ENCODE results near the gene UBE2D1.
A peak's percentile ranks its signal among the peaks of the same experiment; 100 is the strongest.

Gene UBE2D1

GRCh38 chr10:58361353-58361752 lies 26.5 kb downstream of the UBE2D1 start:
- Histone ChIP-seq H3K4me1 (ENCODE audit: control insufficient read depth, insufficient read depth, low read length) (no peaks in the 10 kb centered on the region), H3K9me3 (ENCODE audit: control insufficient read depth, low read length) (no peaks in the 10 kb centered on the region), H3K36me3 (ENCODE audit: control insufficient read depth, insufficient read depth, low read length) (no peaks in the 10 kb centered on the region), H3K9ac (ENCODE audit: low read length) (no peak overlapping the region), H3K27me3 (ENCODE audit: control insufficient read depth, insufficient read depth, low read length) (no peaks in the 10 kb centered on the region), H3K4me3 (ENCODE audit: low read length) (no peak overlapping the region)

GRCh38 chr10:58362027-58362789 lies 27.4 kb downstream of the UBE2D1 start:
- H3K9me3 ChIP-seq (ENCODE audit: control insufficient read depth, low read length), result no peaks in the 10 kb centered on the region
- no peaks in the 10 kb centered on the region for H3K4me1 ChIP-seq (ENCODE audit: control insufficient read depth, insufficient read depth, low read length)
- no peaks in the 10 kb centered on the region for H3K27me3 ChIP-seq (ENCODE audit: control insufficient read depth, insufficient read depth, low read length)
- no peak overlapping the region for H3K4me3 ChIP-seq (ENCODE audit: low read length)
- H3K36me3 ChIP-seq (ENCODE audit: control insufficient read depth, insufficient read depth, low read length), result no peaks in the 10 kb centered on the region
- H3K9ac ChIP-seq (ENCODE audit: low read length), result no peak overlapping the region

- Histone ChIP-seq H3K27me3 (ENCODE audit: control insufficient read depth, insufficient read depth, low read length) (no peaks in the 10 kb centered on the region), H3K9ac (ENCODE audit: low read length) (no peak overlapping the region), H3K9me3 (ENCODE audit: control insufficient read depth, low read length) (no peaks in the 10 kb centered on the region), H3K4me1 (ENCODE audit: control insufficient read depth, insufficient read depth, low read length) (no peaks in the 10 kb centered on the region), H3K4me3 (ENCODE audit: low read length) (no peak overlapping the region), H3K36me3 (ENCODE audit: control insufficient read depth, insufficient read depth, low read length) (no peaks in the 10 kb centered on the region)
Measured at GRCh38 chr10:58367069-58367468, 32.3 kb downstream of the UBE2D1 start.

- H3K4me3 ChIP-seq (ENCODE audit: low read length), result no peak overlapping the region
Measured at GRCh38 chr10:58371473-58371872, 36.7 kb downstream of the UBE2D1 start.

DNA sequence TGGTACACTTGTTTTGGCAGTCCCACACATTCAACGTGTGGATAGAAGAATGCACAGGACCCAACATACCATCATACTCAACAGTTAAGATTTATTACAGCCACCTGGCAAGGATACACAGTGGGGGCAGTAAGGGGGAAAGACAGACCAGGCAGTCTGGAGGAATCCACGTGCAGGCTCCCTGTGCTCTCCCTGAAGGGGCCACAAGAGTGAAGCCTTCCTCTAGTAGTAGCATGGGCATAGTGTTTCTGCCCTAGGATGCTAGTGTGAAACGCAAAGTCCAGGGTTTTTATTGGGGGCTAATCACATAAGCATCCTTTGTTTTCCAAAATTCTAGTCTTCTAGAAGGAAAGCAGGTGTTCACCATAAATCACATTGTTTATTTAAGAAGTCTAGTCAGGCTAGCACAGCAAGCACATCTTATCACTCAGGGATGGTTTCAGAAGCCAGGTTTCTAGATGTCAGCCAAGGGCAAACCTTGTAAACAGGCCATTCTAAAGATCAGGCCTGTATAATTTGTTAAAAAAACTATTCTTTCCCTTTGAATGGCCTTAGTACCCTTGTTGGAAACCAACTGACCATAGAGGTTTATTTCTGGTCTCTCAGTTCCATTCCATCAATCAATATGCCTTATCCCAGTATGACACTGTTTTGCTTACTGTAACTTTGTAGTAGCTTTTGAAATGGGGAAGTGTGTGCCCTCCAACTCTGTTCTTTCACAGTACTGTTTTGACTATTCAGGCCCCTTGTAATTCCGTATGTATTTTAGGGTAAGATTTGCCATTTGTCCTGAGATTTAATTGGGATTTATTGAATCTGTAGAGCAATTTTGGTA lies 38.0 kb downstream of the UBE2D1 start:
- Histone ChIP-seq H3K4me1 (ENCODE audit: control insufficient read depth, insufficient read depth, low read length) (no peaks in the 10 kb centered on the region), H3K36me3 (ENCODE audit: control insufficient read depth, insufficient read depth, low read length) (no peaks in the 10 kb centered on the region), H3K9me3 (ENCODE audit: control insufficient read depth, low read length) (no peaks in the 10 kb centered on the region), H3K4me3 (ENCODE audit: low read length) (no peak overlapping the region), H3K27me3 (ENCODE audit: control insufficient read depth, insufficient read depth, low read length) (no peaks in the 10 kb centered on the region), H3K9ac (ENCODE audit: low read length) (no peak overlapping the region)

More at GRCh38 chr10:58371473-58371872, 36.7 kb downstream of the UBE2D1 start:
- H3K9me3 ChIP-seq (ENCODE audit: control insufficient read depth, low read length), result no peaks in the 10 kb centered on the region
- H3K36me3 ChIP-seq (ENCODE audit: control insufficient read depth, insufficient read depth, low read length), result no peaks in the 10 kb centered on the region
- no peak overlapping the region for H3K9ac ChIP-seq (ENCODE audit: low read length)
- H3K4me1 ChIP-seq (ENCODE audit: control insufficient read depth, insufficient read depth, low read length), result no peaks in the 10 kb centered on the region
- no peaks in the 10 kb centered on the region for H3K27me3 ChIP-seq (ENCODE audit: control insufficient read depth, insufficient read depth, low read length)

GRCh38 chr10:58373442-58373827 lies 38.6 kb downstream of the UBE2D1 start:
- no peaks in the 10 kb centered on the region for H3K4me1 ChIP-seq (ENCODE audit: control insufficient read depth, insufficient read depth, low read length)
- H3K27me3 ChIP-seq (ENCODE audit: control insufficient read depth, insufficient read depth, low read length), result no peaks in the 10 kb centered on the region
- H3K9ac ChIP-seq (ENCODE audit: low read length), result no peak overlapping the region
- no peak overlapping the region for H3K4me3 ChIP-seq (ENCODE audit: low read length)
- H3K9me3 ChIP-seq (ENCODE audit: control insufficient read depth, low read length), result no peaks in the 10 kb centered on the region
- no peaks in the 10 kb centered on the region for H3K36me3 ChIP-seq (ENCODE audit: control insufficient read depth, insufficient read depth, low read length)

- no peak overlapping the region for H3K4me3 ChIP-seq (ENCODE audit: low read length)
- H3K36me3 ChIP-seq (ENCODE audit: control insufficient read depth, insufficient read depth, low read length), result no peaks in the 10 kb centered on the region
- H3K4me1 ChIP-seq (ENCODE audit: control insufficient read depth, insufficient read depth, low read length), result peaks cover 10% of the 10 kb centered on the region
- no peak overlapping the region for H3K9ac ChIP-seq (ENCODE audit: low read length)
- no peaks in the 10 kb centered on the region for H3K9me3 ChIP-seq (ENCODE audit: control insufficient read depth, low read length)
- H3K27me3 ChIP-seq (ENCODE audit: control insufficient read depth, insufficient read depth, low read length), result no peaks in the 10 kb centered on the region
Measured at GRCh38 chr10:58382489-58382995, 47.7 kb downstream of the UBE2D1 start.

DNA sequence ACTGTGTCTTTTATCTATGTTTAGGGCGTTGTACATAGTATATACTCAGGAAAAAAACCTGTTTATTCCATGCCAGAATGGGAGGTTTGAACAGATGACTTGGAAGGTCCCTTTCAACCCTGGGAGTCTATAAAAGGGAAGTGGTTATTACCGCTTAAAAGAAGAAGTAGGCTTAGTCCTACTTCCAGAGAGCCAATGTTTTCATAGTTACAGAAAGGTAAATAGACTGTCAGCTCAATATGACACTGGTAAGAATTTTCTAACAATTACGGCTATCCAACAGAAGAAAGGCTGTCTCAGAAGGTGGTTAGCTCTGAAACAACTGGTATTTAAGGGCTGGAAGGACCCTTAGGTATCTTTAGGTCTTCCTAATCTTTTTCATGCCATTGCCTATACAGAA lies 49.3 kb downstream of the UBE2D1 start:
- Histone ChIP-seq H3K4me1 (ENCODE audit: control insufficient read depth, insufficient read depth, low read length) (peaks cover 18% of the 10 kb centered on the region), H3K9ac (ENCODE audit: low read length) (peak overlapping the region; percentile 85), H3K4me3 (ENCODE audit: low read length) (no peak overlapping the region), H3K27me3 (ENCODE audit: control insufficient read depth, insufficient read depth, low read length) (no peaks in the 10 kb centered on the region), H3K36me3 (ENCODE audit: control insufficient read depth, insufficient read depth, low read length) (no peaks in the 10 kb centered on the region), H3K9me3 (ENCODE audit: control insufficient read depth, low read length) (no peaks in the 10 kb centered on the region)

GRCh38 chr10:58384544-58384998 lies 49.8 kb downstream of the UBE2D1 start:
- peak overlapping the region; percentile 93 for H3K4me3 ChIP-seq (ENCODE audit: low read length)
- peaks cover 18% of the 10 kb centered on the region for H3K4me1 ChIP-seq (ENCODE audit: control insufficient read depth, insufficient read depth, low read length)
- peak overlapping the region; percentile 85 for H3K9ac ChIP-seq (ENCODE audit: low read length)
- no peaks in the 10 kb centered on the region for H3K9me3 ChIP-seq (ENCODE audit: control insufficient read depth, low read length)
- no peaks in the 10 kb centered on the region for H3K36me3 ChIP-seq (ENCODE audit: control insufficient read depth, insufficient read depth, low read length)
- H3K27me3 ChIP-seq (ENCODE audit: control insufficient read depth, insufficient read depth, low read length), result no peaks in the 10 kb centered on the region

- no peaks in the 10 kb centered on the region for H3K27me3 ChIP-seq (ENCODE audit: control insufficient read depth, insufficient read depth, low read length)
- no peaks in the 10 kb centered on the region for H3K36me3 ChIP-seq (ENCODE audit: control insufficient read depth, insufficient read depth, low read length)
- peaks cover 18% of the 10 kb centered on the region for H3K4me1 ChIP-seq (ENCODE audit: control insufficient read depth, insufficient read depth, low read length)
- H3K4me3 ChIP-seq (ENCODE audit: low read length), result peak within 1 kb of the TSS; percentile 93
- H3K9ac ChIP-seq (ENCODE audit: low read length), result peak within 1 kb of the TSS; percentile 85
- H3K9me3 ChIP-seq (ENCODE audit: control insufficient read depth, low read length), result no peaks in the 10 kb centered on the region
Measured at GRCh38 chr10:58384999-58385783, 50.4 kb downstream of the UBE2D1 start, which contains the start of gene TFAM. TSS of gene TFAM (plus strand) at chr10:58385410. CDS start at chr10:58385548, 138 bp downstream.

DNA sequence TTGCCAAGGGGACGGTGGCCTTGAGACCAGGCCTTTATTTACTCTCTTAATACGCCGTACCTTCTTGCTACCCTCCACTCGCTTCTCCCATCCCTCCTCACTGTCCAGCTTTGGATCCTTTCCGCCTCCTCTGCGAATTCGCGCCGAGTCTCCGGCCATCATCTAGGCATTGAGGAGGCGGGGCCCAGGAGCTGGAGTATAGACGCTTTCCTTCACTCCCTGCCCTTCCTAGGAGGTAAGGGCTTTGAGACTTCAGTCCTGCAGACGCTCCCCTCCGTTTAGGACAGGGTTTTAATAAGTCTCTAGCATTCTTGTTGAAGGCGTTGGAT lies 50.9 kb downstream of the UBE2D1 start:
- Histone ChIP-seq H3K4me1 (ENCODE audit: control insufficient read depth, insufficient read depth, low read length) (peaks cover 18% of the 10 kb centered on the region), H3K36me3 (ENCODE audit: control insufficient read depth, insufficient read depth, low read length) (no peaks in the 10 kb centered on the region), H3K9me3 (ENCODE audit: control insufficient read depth, low read length) (no peaks in the 10 kb centered on the region), H3K9ac (ENCODE audit: low read length) (peak overlapping the region; percentile 85), H3K27me3 (ENCODE audit: control insufficient read depth, insufficient read depth, low read length) (no peaks in the 10 kb centered on the region), H3K4me3 (ENCODE audit: low read length) (peak overlapping the region; percentile 93)

Data from mucosa of stomach (tissue), 1 donor.